Tibial nerve (tissue), 4 donors: ENCODE data around the gene TXN.

Experiments used
- EP300 ChIP-seq, 2 donors: sonication (generic); formaldehyde crosslinking; IDR thresholded peaks; one replicate each; pipeline ENCODE4 v1.6.1; 2017; ENCODE audit warnings: antibody characterized with exemption in 2 of 2, mild to moderate bottlenecking in 1 of 2
- POLR2A ChIP-seq, 2 donors: fragments of 450-650 bp; IDR thresholded peaks; one replicate each; pipeline ENCODE4 v1.6.1; 2017; ENCODE audit warnings: antibody characterized with exemption in 2 of 2, mild to moderate bottlenecking in 2 of 2, moderate library complexity in 2 of 2
- TF ChIP-seq, protein P1 (sequence below), 5 experiments: fragments of 200-600 bp in 3 of 5; fragments of 450-650 bp in 2 of 5; sonication (generic) in 3 of 5; IDR thresholded peaks; one replicate each; pipeline ENCODE4 v1.5.1; 2016 to 2019; ENCODE audit warnings: antibody characterized with exemption in 5 of 5, mild to moderate bottlenecking in 3 of 5, moderate library complexity in 2 of 5

DNA sequence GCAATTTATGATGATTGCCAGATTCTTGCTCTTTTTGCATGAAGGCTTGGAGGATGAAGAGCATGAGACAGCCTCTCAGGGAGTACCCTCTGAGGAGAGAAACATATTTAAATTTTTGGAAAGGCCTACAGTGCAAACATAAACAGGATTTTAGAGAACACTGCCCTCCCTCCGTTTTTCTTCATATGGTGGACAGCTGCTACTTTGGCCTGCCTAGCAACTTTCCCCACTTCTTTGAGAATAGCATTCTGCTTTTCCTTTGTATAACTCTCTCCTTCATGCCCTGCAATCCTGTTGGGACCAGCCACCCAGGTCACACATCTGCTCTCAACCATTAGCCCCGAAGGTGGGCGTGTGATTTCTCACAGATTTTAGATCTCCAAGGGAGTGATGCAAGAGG lies 20.5 kb upstream of the TXN start:
- TF ChIP-seq, protein P1, sequence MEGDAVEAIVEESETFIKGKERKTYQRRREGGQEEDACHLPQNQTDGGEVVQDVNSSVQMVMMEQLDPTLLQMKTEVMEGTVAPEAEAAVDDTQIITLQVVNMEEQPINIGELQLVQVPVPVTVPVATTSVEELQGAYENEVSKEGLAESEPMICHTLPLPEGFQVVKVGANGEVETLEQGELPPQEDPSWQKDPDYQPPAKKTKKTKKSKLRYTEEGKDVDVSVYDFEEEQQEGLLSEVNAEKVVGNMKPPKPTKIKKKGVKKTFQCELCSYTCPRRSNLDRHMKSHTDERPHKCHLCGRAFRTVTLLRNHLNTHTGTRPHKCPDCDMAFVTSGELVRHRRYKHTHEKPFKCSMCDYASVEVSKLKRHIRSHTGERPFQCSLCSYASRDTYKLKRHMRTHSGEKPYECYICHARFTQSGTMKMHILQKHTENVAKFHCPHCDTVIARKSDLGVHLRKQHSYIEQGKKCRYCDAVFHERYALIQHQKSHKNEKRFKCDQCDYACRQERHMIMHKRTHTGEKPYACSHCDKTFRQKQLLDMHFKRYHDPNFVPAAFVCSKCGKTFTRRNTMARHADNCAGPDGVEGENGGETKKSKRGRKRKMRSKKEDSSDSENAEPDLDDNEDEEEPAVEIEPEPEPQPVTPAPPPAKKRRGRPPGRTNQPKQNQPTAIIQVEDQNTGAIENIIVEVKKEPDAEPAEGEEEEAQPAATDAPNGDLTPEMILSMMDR (IDR thresholded peaks at IDR 0.05): no peak
- TF ChIP-seq POLR2A (IDR thresholded peaks at IDR 0.05) (no peak), EP300 (IDR thresholded peaks at IDR 0.05) (no peak)
